ENCODE measurements around the gene OCRL.

OCRL gene

GRCh38 chrX:129540068-129540653 is at the start of gene OCRL:
TSS of gene OCRL (plus strand) at chrX:129540259. CDS start at chrX:129540440, 181 bp downstream.
- ChIA-PET POLR2A (interaction anchor here (0.6 to 1.6 kb wide), 2 partner anchors 16 to 26 kb away, joined by 3 to 4 read pairs; partner anchors contain the start of gene SMARCA1), CTCF (interaction anchor here (0.7 to 1.0 kb wide), 5 partner anchors 9 to 22 kb away, joined by 3 to 8 read pairs (median 4); partner anchors contain the start of gene SMARCA1)
- peak; percentile 70 for TF ChIP-seq CTCF (IDR thresholded peaks at IDR 0.05; ENCODE audit: insufficient read depth, low read length, missing control alignments)
- peak within 1 kb of the TSS; percentile 65 for H3K4me3 ChIP-seq (ENCODE audit: low read depth, low read length)
- no peak for DNase-seq (ENCODE audit: low read depth, low spot score)

GRCh38 chrX:129490330-129490729 is 49.7 kb upstream of the OCRL start:
- DNase-seq (ENCODE audit: low read depth, low spot score): no peak
- CTCF ChIA-PET: interaction anchor here (0.9 kb wide), 1 partner anchor 12 kb away, joined by 3 read pairs; no protein-coding TSS in a partner anchor

GRCh38 chrX:129493643-129494042 is 46.4 kb upstream of the OCRL start:
- no peak for DNase-seq (ENCODE audit: low read depth, low spot score)
- POLR2A ChIA-PET: no interaction called here
- no peak for TF ChIP-seq CTCF (IDR thresholded peaks at IDR 0.05; ENCODE audit: insufficient read depth, low read length, missing control alignments)
- no peak overlapping the region for H3K4me3 ChIP-seq (ENCODE audit: low read depth, low read length)
- CTCF ChIA-PET: interaction anchor here (1.2 kb wide), 1 partner anchor 17 kb away, joined by 3 read pairs; no protein-coding TSS in a partner anchor

More at GRCh38 chrX:129490330-129490729, 49.7 kb upstream of the OCRL start:
- no peak overlapping the region for H3K4me3 ChIP-seq (ENCODE audit: low read depth, low read length)
- POLR2A ChIA-PET: no interaction called here
- no peak for TF ChIP-seq CTCF (IDR thresholded peaks at IDR 0.05; ENCODE audit: insufficient read depth, low read length, missing control alignments)

- H3K4me3 ChIP-seq (ENCODE audit: low read depth, low read length): no peak overlapping the region
- POLR2A ChIA-PET: no interaction called here
- no peak for TF ChIP-seq CTCF (IDR thresholded peaks at IDR 0.05; ENCODE audit: insufficient read depth, low read length, missing control alignments)
- CTCF ChIA-PET: no interaction called here
- DNase-seq (ENCODE audit: low read depth, low spot score): no peak
Measured at GRCh38 chrX:129494887-129495286, 45.2 kb upstream of the OCRL start.

- DNase-seq (ENCODE audit: low read depth, low spot score): no peak
- TF ChIP-seq CTCF (IDR thresholded peaks at IDR 0.05; ENCODE audit: insufficient read depth, low read length, missing control alignments): no peak
- CTCF ChIA-PET: no interaction called here
- H3K4me3 ChIP-seq (ENCODE audit: low read depth, low read length): no peak overlapping the region
- POLR2A ChIA-PET: interaction anchor here (0.9 kb wide), 1 partner anchor 28 kb away, joined by 3 read pairs; the partner anchor contains the start of gene SMARCA1
Measured at GRCh38 chrX:129495900-129496299, 44.2 kb upstream of the OCRL start.

GRCh38 chrX:129496625-129497024 is 43.4 kb upstream of the OCRL start:
- ChIA-PET POLR2A (interaction anchor here (0.9 kb wide), 1 partner anchor 27 kb away, joined by 3 read pairs; the partner anchor contains the start of gene SMARCA1), CTCF (no interaction called here)
- no peak for DNase-seq (ENCODE audit: low read depth, low spot score)
- TF ChIP-seq CTCF (IDR thresholded peaks at IDR 0.05; ENCODE audit: insufficient read depth, low read length, missing control alignments): no peak
- H3K4me3 ChIP-seq (ENCODE audit: low read depth, low read length): no peak overlapping the region

Measured in AG04449 (cell line).